K562 (cell line): ENCODE data around the gene C6orf58.

Experiments used
- ARID4B ChIP-seq: sonication (generic); formaldehyde crosslinking; IDR thresholded peaks from 2 replicates; pipeline ENCODE4 v1.8.0; 2022; ENCODE audit warnings: mild to moderate bottlenecking, missing genetic modification reagents
- ASH1L ChIP-seq: fragments of 450-650 bp; IDR thresholded peaks from 2 replicates; pipeline ENCODE4 v1.6.1; 2018; ENCODE audit warnings: borderline replicate concordance, mild to moderate bottlenecking, low read depth; ENCODE audit not compliant: partially characterized antibody
- ATF2 ChIP-seq: sonication (generic); formaldehyde crosslinking; IDR thresholded peaks from 2 replicates; pipeline ENCODE4 v1.8.1; 2022; ENCODE audit warnings: missing genetic modification reagents
- CTCF ChIP-seq, 3 experiments: IDR thresholded peaks in 2 of 3; conservative IDR thresholded peaks in 1 of 3; 2 replicates each; pipeline ENCODE4 v1.5.1; 2011 to 2012; ENCODE audit warnings: low read length in 3 of 3, mild to moderate bottlenecking in 3 of 3, control low read depth in 2 of 3, improper control_type of control experiment in 1 of 3, inconsistent platforms in 1 of 3, low read depth in 1 of 3, mixed read lengths in 1 of 3, moderate library complexity in 1 of 3; ENCODE audit not compliant: insufficient read depth in 2 of 3
- DEAF1 ChIP-seq: fragments of 450-650 bp; formaldehyde crosslinking; IDR thresholded peaks from 2 replicates; pipeline ENCODE4 v1.4.0; 2020; ENCODE audit warnings: mild to moderate bottlenecking, moderate library complexity
- FOXO4 ChIP-seq: fragments of 450-650 bp; formaldehyde crosslinking; IDR thresholded peaks from 2 replicates; pipeline ENCODE4 v1.4.0; 2020; ENCODE audit warnings: mild to moderate bottlenecking, moderate library complexity
- MED1 ChIP-seq: sonication (generic); formaldehyde crosslinking; IDR thresholded peaks from 2 replicates; pipeline ENCODE4 v1.8.1; 2023; ENCODE audit warnings: missing genetic modification reagents, borderline replicate concordance
- NFIC ChIP-seq: fragments of 450-650 bp; IDR thresholded peaks from 2 replicates; pipeline ENCODE4 v1.6.1; 2017; ENCODE audit warnings: mild to moderate bottlenecking, inconsistent platforms
- SMC3 ChIP-seq: conservative IDR thresholded peaks from 2 replicates; pipeline ENCODE4 v1.6.1; 2011; ENCODE audit warnings: low read depth, low read length, improper control_type of control experiment; ENCODE audit not compliant: insufficient read depth
- ZNF445 ChIP-seq: fragments of 250-450 bp; sonication (Bioruptor Pico); IDR thresholded peaks from 2 replicates; pipeline ENCODE4 v1.4.0; 2020; ENCODE audit warnings: low read depth, mild to moderate bottlenecking, moderate library complexity
- ZZZ3 ChIP-seq: fragments of 450-650 bp; IDR thresholded peaks from 2 replicates; pipeline ENCODE4 v1.6.1; 2016; ENCODE audit warnings: antibody characterized with exemption, mild to moderate bottlenecking, moderate library complexity
- TF ChIP-seq, protein P1 (sequence below): sonication (generic); formaldehyde crosslinking; IDR thresholded peaks from 2 replicates; pipeline ENCODE4 v1.8.1; 2023; ENCODE audit warnings: mild to moderate bottlenecking, missing genetic modification reagents
- TF ChIP-seq, protein P2 (sequence below), 2 experiments: fragments of 450-650 bp in 1 of 2; sonication (generic) in 1 of 2; formaldehyde crosslinking in 1 of 2; IDR thresholded peaks in 1 of 2; conservative IDR thresholded peaks in 1 of 2; 2 replicates each; pipeline versions ENCODE4 v1.6.1 to v1.8.1; 2016 to 2023; ENCODE audit warnings: mild to moderate bottlenecking in 2 of 2, moderate library complexity in 2 of 2, inconsistent platforms in 1 of 2, missing genetic modification reagents in 1 of 2
- TF ChIP-seq, protein P3 (sequence below): sonication (generic); formaldehyde crosslinking; IDR thresholded peaks from 2 replicates; pipeline ENCODE4 v1.8.0; 2022; ENCODE audit warnings: mild to moderate bottlenecking, missing genetic modification reagents, borderline replicate concordance

- TF ChIP-seq CTCF (IDR thresholded peaks at IDR 0.05 in 2 of 3, conservative IDR thresholded peaks at IDR 0.05 in 1 of 3; ENCODE audit: insufficient read depth in 2 of 3, low read depth in 1 of 3, low read length in 3 of 3) (no peak), ASH1L (no peak), DEAF1 (CRISPR knock-in tag) (no peak), ATF2 (no peak), SMC3 (no peak), ZZZ3 (no peak), NFIC (no peak), MED1 (CRISPR knock-in tag) (no peak), FOXO4 (no peak), ZNF445 (no peak), ARID4B (no peak)
- TF ChIP-seq, protein P1, sequence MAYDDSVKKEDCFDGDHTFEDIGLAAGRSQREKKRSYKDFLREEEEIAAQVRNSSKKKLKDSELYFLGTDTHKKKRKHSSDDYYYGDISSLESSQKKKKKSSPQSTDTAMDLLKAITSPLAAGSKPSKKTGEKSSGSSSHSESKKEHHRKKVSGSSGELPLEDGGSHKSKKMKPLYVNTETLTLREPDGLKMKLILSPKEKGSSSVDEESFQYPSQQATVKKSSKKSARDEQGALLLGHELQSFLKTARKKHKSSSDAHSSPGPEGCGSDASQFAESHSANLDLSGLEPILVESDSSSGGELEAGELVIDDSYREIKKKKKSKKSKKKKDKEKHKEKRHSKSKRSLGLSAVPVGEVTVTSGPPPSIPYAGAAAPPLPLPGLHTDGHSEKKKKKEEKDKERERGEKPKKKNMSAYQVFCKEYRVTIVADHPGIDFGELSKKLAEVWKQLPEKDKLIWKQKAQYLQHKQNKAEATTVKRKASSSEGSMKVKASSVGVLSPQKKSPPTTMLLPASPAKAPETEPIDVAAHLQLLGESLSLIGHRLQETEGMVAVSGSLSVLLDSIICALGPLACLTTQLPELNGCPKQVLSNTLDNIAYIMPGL (CRISPR knock-in tag), result no peak
- TF ChIP-seq, protein P2, sequence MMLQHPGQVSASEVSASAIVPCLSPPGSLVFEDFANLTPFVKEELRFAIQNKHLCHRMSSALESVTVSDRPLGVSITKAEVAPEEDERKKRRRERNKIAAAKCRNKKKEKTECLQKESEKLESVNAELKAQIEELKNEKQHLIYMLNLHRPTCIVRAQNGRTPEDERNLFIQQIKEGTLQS (IDR thresholded peaks at IDR 0.05), result no peak
- TF ChIP-seq, protein P2 (CRISPR knock-in tag; conservative IDR thresholded peaks at IDR 0.05), result no peak
- TF ChIP-seq, protein P3, sequence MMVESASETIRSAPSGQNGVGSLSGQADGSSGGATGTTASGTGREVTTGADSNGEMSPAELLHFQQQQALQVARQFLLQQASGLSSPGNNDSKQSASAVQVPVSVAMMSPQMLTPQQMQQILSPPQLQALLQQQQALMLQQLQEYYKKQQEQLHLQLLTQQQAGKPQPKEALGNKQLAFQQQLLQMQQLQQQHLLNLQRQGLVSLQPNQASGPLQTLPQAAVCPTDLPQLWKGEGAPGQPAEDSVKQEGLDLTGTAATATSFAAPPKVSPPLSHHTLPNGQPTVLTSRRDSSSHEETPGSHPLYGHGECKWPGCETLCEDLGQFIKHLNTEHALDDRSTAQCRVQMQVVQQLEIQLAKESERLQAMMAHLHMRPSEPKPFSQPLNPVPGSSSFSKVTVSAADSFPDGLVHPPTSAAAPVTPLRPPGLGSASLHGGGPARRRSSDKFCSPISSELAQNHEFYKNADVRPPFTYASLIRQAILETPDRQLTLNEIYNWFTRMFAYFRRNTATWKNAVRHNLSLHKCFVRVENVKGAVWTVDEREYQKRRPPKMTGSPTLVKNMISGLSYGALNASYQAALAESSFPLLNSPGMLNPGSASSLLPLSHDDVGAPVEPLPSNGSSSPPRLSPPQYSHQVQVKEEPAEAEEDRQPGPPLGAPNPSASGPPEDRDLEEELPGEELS (CRISPR knock-in tag), result no peak
Measured at GRCh38 chr6:127581576-127581975, 4.6 kb downstream of the C6orf58 start.
